ENCODE measurements around the gene NFKB1. TPM values are rescaled to one million over a fixed set of nuclear protein-coding genes. Genes with fewer than 3 reads are reported as not detected.

Gene NFKB1
- polyA plus RNA-seq, 1 donor (not counting 4 experiments of a cell fraction or from before 2014, with no cell fraction given) = 21.8 TPM

GRCh38 chr4:102641793-102642192 is 140.6 kb downstream of the NFKB1 start:
- no peak overlapping the region for H3K9ac ChIP-seq (ENCODE audit: control insufficient read depth, extremely low read depth, insufficient read depth, low read length)
- no peak overlapping the region for H3K4me2 ChIP-seq (ENCODE audit: control insufficient read depth, extremely low read depth, insufficient read depth, low read depth, low read length)
- H3K4me3 ChIP-seq (ENCODE audit: control insufficient read depth in 2 of 3, extremely low read depth in 1 of 3, insufficient read depth in 2 of 3, low read depth in 1 of 3, low read length in 3 of 3) = no peak overlapping the region
- H3K27me3 ChIP-seq (ENCODE audit: control insufficient read depth, extremely low read depth, insufficient read depth, low read length) = no peaks in the 10 kb centered on the region
- dilution Hi-C loops (cut with MboI; ENCODE audit: extremely low pct_ligation_motif_present, low sequenced_read_pairs) = no loop called here
- peaks cover 0 to 1% of the 10 kb centered on the region in 2 experiments for H3K36me3 ChIP-seq (ENCODE audit: control insufficient read depth in 2 of 2, extremely low read depth in 1 of 2, insufficient read depth in 2 of 2, low read length in 2 of 2)
- TF ChIP-seq, protein P1, sequence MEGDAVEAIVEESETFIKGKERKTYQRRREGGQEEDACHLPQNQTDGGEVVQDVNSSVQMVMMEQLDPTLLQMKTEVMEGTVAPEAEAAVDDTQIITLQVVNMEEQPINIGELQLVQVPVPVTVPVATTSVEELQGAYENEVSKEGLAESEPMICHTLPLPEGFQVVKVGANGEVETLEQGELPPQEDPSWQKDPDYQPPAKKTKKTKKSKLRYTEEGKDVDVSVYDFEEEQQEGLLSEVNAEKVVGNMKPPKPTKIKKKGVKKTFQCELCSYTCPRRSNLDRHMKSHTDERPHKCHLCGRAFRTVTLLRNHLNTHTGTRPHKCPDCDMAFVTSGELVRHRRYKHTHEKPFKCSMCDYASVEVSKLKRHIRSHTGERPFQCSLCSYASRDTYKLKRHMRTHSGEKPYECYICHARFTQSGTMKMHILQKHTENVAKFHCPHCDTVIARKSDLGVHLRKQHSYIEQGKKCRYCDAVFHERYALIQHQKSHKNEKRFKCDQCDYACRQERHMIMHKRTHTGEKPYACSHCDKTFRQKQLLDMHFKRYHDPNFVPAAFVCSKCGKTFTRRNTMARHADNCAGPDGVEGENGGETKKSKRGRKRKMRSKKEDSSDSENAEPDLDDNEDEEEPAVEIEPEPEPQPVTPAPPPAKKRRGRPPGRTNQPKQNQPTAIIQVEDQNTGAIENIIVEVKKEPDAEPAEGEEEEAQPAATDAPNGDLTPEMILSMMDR (optimal IDR thresholded peaks at IDR 0.05 in 1 of 3, IDR thresholded peaks at IDR 0.05 in 1 of 3, conservative IDR thresholded peaks at IDR 0.05 in 1 of 3; ENCODE audit: extremely low read depth in 1 of 3, insufficient read depth in 2 of 3, low read length in 3 of 3) = no peak
- no peak for TF ChIP-seq EZH2 (IDR thresholded peaks at IDR 0.05; ENCODE audit: low read length)
- no peak overlapping the region for H2AFZ ChIP-seq (ENCODE audit: control insufficient read depth, low read length)
- H3K9me1 ChIP-seq (ENCODE audit: control insufficient read depth, extremely low read depth, insufficient read depth, low read length) = no peaks in the 10 kb centered on the region
- H3K27ac ChIP-seq (ENCODE audit: control insufficient read depth, insufficient read depth, low read length) = no peak overlapping the region
- DNase-seq (ENCODE audit: low read depth, low spot score) (no peak), FAIRE-seq (no peak)
- no peaks in the 10 kb centered on the region for H4K20me1 ChIP-seq (ENCODE audit: control insufficient read depth, extremely low read depth, insufficient read depth, low read length)
- no peaks in the 10 kb centered on the region for H3K9me3 ChIP-seq (ENCODE audit: control insufficient read depth, low read depth, low read length)
- H3K79me2 ChIP-seq (ENCODE audit: control insufficient read depth, insufficient read depth, low read length) = no peaks in the 10 kb centered on the region
- H3K4me1 ChIP-seq (ENCODE audit: control insufficient read depth, extremely low read depth, insufficient read depth, low read length) = no peaks in the 10 kb centered on the region

DNA sequence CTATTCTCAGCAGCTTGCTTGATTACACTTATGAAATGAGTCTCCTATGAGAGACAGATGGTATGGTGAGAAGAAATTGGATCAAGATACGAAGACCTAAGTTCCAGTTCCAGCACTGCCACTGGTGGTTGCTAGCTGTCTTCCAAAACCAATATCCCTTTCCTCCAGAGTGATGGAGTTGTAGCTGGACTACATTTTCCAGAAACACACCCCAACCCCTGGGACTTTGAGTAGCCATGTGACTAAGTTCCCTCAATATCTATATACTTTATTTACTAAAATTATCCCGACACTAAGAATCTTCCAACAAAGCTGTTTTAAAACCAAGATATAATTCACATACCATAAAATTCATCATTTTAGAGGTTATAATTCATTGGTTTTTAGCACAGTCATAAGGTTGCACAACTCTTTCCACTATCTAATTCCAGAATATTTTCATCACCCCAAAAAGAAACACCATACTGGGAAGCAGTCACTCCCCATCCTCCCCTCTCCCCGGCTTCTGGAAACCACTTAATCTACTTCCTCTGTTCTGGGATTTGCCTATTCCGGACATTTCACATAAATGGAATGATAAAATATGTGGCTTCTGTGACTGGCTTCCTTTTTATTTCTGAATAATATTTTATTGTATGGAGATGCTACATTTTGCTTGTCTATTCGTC is 141.6 kb downstream of the NFKB1 start:
- Histone ChIP-seq H3K27me3 (ENCODE audit: control insufficient read depth, extremely low read depth, insufficient read depth, low read length) (no peaks in the 10 kb centered on the region), H3K4me1 (ENCODE audit: control insufficient read depth, extremely low read depth, insufficient read depth, low read length) (no peaks in the 10 kb centered on the region), H2AFZ (ENCODE audit: control insufficient read depth, low read length) (no peak overlapping the region), H3K9me1 (ENCODE audit: control insufficient read depth, extremely low read depth, insufficient read depth, low read length) (no peaks in the 10 kb centered on the region), H3K4me3 (ENCODE audit: control insufficient read depth in 2 of 3, extremely low read depth in 1 of 3, insufficient read depth in 2 of 3, low read depth in 1 of 3, low read length in 3 of 3) (no peak overlapping the region), H3K9ac (ENCODE audit: control insufficient read depth, extremely low read depth, insufficient read depth, low read length) (no peak overlapping the region), H3K36me3 (ENCODE audit: control insufficient read depth in 2 of 2, extremely low read depth in 1 of 2, insufficient read depth in 2 of 2, low read length in 2 of 2) (peaks cover 0 to 1% of the 10 kb centered on the region in 2 experiments), H3K27ac (ENCODE audit: control insufficient read depth, insufficient read depth, low read length) (no peak overlapping the region), H3K79me2 (ENCODE audit: control insufficient read depth, insufficient read depth, low read length) (no peaks in the 10 kb centered on the region), H4K20me1 (ENCODE audit: control insufficient read depth, extremely low read depth, insufficient read depth, low read length) (no peaks in the 10 kb centered on the region), H3K4me2 (ENCODE audit: control insufficient read depth, extremely low read depth, insufficient read depth, low read depth, low read length) (no peak overlapping the region), H3K9me3 (ENCODE audit: control insufficient read depth, low read depth, low read length) (no peaks in the 10 kb centered on the region)
- DNase-seq (ENCODE audit: low read depth, low spot score) (no peak), FAIRE-seq (no peak)
- TF ChIP-seq, protein P1 (optimal IDR thresholded peaks at IDR 0.05 in 1 of 3, IDR thresholded peaks at IDR 0.05 in 1 of 3, conservative IDR thresholded peaks at IDR 0.05 in 1 of 3; ENCODE audit: extremely low read depth in 1 of 3, insufficient read depth in 2 of 3, low read length in 3 of 3) = no peak
- TF ChIP-seq EZH2 (IDR thresholded peaks at IDR 0.05; ENCODE audit: low read length) = no peak
- dilution Hi-C loops (cut with MboI; ENCODE audit: extremely low pct_ligation_motif_present, low sequenced_read_pairs) = no loop called here

Measured in keratinocyte (primary cell).